GM10248 (cell line): Measurements from ENCODE around the gene CD300H.

Experiments
- CTCF ChIA-PET: fragments of 300-600 bp; sonication (Branson Sonifier 250); formaldehyde crosslinking; extraction: SDS; loops from one replicate; lab custom pipeline; 2021; ENCODE audit warnings: antibody characterized with exemption; lab: Yijun Ruan, JAX
- POLR2A ChIA-PET: fragments of 350-650 bp; sonication (Branson Sonifier 250); formaldehyde crosslinking; extraction: SDS; loops from one replicate; lab custom pipeline; 2020; ENCODE audit warnings: antibody characterized with exemption; lab: Yijun Ruan, JAX
- DNase-seq: peaks from one replicate; pipeline ENCODE4 v3.0.0; 2012; ENCODE audit errors: extremely low spot score
- CTCF ChIP-seq: IDR thresholded peaks from 2 replicates; pipeline ENCODE4 v1.5.1; 2012; ENCODE audit warnings: mild to moderate bottlenecking, low read depth; ENCODE audit errors: extremely low read depth, missing control alignments, control extremely low read depth

CD300H gene

GRCh38 chr17:74601944-74602572 lies 34.7 kb upstream of the CD300H start:
- peak; percentile 62 for TF ChIP-seq CTCF
- peak; percentile 65 for DNase-seq
- CTCF ChIA-PET, result interaction anchor here (0.6 to 3.1 kb wide), 16 partner anchors 9 to 317 kb away, joined by 3 to 15 read pairs (median 3); partner anchors contain the start of genes CD300C and CD300LD
- POLR2A ChIA-PET, result no interaction called here

GRCh38 chr17:74599448-74599939 lies 32.2 kb upstream of the CD300H start:
- POLR2A ChIA-PET, result no interaction called here
- no peak for DNase-seq
- TF ChIP-seq CTCF, result no peak
- CTCF ChIA-PET, result interaction anchor here (1.2 to 2.0 kb wide), 3 partner anchors 10 to 232 kb away, joined by 3 to 6 read pairs (median 3); no protein-coding TSS in a partner anchor

DNA sequence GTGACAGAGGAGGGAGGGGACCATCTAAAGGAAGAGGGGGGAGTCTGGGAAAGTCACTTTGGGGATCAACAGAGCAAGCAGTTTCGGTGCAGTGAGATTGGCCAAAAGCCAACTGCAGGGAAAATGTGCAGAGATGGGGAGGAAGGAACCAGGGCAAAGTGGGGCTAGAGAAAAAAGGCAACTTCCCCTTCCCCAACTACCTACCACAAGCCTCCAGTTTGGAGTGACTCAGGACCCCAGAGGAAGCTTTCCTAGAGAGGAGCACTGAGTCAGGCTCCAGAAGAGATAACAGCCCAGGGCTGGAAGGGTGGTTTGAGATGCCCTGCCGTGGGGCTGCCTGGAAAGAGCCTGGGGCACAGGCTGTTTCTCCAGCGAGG lies 31.7 kb upstream of the CD300H start:
- ChIA-PET CTCF (interaction anchor here (1.3 to 2.0 kb wide), 2 partner anchors 9 to 231 kb away, joined by 3 to 6 read pairs; no protein-coding TSS in a partner anchor), POLR2A (no interaction called here)
- no peak for TF ChIP-seq CTCF
- no peak for DNase-seq

DNA sequence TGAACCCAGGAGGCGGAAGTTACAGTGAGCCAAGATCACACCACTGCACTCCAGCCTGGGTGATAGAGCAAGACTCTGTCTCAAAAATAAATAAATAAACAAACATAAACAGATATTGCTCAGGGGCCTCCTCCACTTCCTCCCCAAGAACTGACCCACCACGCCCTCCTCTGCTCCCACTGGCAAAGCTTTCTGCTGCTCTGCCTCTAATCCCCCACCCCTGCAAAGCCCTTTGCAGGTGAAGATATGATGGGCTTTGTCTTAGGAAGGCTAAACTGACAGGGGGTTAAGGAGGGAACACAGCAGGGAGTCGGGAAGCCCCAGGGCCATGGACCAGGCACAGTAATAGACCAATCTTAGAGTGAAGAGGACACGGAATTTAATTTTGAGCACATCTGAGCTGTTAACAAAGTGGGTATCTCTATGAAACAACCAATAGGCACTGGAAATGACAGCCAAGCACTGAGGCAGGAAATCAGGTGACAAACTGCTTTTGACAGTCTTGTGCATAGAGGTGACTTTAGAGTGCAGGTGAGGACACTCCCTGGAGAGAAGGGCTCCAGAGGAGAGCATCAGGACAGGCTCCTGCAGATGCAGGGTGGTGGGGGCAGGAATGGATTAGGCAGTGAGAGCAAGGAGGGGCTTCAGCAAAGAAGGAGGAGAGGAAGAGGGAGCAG lies 31.2 kb upstream of the CD300H start:
- ChIA-PET POLR2A (no interaction called here), CTCF (interaction anchor here (1.4 to 2.0 kb wide), 2 partner anchors 9 to 231 kb away, joined by 3 to 6 read pairs; partner anchors contain the start of gene GPR142)
- TF ChIP-seq CTCF, result no peak
- DNase-seq, result no peak

GRCh38 chr17:74597069-74597790 lies 29.9 kb upstream of the CD300H start:
- POLR2A ChIA-PET, result no interaction called here
- no peak for TF ChIP-seq CTCF
- no peak for DNase-seq
- CTCF ChIA-PET, result interaction anchor here (0.9 to 1.4 kb wide), 2 partner anchors 66 to 230 kb away, joined by 3 read pairs; partner anchors contain the start of genes CD300LB and GPR142

DNA sequence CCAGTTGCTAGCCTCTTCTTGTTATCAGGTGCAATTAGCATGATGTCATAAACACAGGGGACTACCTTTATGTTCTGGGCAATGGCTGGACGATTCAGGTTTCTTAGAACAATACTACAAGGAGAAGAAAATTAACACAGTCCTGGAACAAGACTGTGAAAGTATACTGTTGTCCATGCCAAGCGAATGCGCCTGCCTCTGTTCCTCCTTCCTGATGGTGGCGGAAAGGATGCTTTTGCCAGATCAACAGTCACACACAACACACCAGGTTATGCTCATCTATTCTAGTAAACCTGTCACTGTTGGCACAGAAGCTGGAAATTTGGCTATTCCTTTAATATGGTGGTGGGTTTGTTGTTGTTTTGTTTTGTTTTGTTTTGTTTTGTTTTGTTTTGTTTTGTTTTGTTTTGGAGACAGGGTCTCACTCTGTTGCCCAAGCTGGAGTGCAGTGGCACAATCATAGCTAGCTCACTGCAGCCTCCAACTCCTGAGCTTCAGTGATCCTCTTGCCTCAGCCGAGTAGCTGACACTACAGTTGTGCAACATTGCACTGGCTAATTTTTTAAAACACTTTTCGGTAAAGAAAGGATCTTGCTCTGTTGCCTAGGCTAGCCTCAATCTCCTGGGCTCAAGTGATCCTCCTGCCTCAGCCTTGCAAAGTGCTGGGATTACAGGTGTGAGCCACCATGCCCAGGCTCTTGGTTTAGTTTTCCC lies 27.9 kb upstream of the CD300H start:
- no peak for DNase-seq
- ChIA-PET POLR2A (interaction anchor here (0.5 kb wide), 1 partner anchor 40 kb away, joined by 6 read pairs; no protein-coding TSS in a partner anchor), CTCF (interaction anchor here (1.2 kb wide), 1 partner anchor 29 kb away, joined by 3 read pairs; no protein-coding TSS in a partner anchor)
- TF ChIP-seq CTCF, result no peak
